ENCODE data around the gene REXO1.

REXO1 gene

DNA sequence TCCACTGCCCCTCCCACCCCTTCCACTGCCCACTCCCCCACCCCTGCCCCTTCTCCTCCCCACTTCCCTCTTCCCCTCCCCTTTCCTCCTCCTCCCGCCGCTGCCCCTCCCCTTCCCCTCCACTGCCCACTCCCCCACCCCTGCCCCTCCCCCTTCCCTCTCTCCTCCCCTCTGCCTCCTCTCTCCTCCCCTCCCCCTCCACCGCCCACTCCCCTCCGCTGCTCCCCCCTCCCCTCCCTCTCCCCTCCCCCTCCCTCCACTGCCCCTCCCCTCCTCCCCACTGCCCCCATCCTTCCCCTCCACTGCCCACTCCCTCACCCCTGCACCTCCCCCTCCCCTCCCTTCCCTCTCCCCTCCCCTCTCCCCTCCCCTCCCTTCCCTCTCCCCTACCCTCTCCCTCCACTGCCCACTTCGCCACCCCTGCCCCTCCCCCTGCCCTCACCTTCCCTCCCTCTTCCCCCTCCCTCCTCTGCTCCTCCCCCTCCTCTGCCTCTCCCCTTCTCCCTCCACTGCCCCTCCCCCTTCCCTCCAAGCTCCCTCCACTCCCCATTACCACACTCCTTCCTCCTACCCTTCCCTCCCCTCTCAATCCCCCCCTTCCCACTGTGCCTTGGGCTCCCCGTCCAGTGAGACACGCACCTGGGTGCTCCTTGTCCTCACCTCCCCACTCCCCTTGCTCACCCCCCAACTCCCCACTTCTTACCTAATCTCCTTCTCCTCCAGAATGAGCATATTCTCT, 58.1 kb downstream of the REXO1 start:
- no peak for DNase-seq

DNA sequence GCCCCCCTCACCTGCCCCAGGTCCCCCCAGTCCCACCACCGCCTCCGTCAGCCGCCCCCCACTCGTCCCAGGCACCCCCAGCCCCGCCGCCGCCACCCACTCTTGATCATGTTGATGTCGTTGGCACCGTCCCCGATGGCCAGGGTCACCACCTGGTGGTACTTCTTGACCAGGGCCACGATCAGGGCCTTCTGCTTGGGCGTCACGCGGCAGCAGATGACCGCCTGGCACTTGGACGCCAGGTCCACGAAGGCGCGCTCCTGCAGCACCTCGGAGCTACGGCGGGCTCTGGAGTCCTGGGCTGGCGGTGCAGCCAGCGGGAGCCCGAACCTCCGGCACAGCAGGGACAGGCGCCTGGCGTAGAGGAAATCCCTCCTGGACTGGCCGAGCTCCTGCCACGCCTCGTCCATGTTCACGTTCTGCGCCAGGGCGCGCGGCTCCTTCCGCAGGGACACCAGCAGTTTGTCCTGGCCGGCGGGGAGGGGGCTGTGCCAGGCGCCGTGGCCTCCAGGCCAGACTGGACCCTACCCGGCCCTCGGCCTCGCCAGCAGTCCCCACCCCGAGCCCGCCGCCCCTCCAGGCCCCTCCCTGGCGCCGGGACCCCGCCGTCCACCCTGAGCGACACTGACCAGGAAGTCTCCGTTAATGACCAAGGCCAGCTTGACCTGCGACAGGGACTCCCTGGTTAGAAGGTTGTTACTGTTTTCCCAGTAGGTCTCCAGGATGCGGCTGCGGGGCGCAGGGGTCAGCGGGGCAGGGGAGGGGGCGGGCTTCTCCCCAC, 58.8 kb downstream of the REXO1 start:
- DNase-seq, result no peak

GRCh38 chr19:1787116-1787515, 61.2 kb downstream of the REXO1 start:
- DNase-seq, result no peak

DNA sequence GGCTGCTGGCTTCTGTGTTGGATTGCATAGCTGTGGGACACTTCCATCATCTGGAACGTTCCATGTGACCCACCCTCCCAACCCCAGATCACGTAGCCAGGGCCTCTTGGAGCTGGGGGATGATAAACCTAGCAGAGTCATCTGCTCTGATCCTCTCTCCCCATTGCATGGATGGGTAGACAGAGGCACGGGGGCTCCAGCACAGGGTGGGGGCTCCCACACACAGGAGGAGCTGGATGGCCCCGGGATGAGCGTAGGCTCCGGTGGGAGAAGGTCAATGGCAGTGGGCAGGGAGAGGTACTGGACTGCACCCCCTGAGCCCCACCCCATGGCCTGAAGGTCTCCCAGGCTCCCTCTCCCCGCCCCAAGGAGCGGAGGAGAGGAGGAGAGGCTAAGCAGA, 61.6 kb downstream of the REXO1 start:
- no peak for DNase-seq

DNA sequence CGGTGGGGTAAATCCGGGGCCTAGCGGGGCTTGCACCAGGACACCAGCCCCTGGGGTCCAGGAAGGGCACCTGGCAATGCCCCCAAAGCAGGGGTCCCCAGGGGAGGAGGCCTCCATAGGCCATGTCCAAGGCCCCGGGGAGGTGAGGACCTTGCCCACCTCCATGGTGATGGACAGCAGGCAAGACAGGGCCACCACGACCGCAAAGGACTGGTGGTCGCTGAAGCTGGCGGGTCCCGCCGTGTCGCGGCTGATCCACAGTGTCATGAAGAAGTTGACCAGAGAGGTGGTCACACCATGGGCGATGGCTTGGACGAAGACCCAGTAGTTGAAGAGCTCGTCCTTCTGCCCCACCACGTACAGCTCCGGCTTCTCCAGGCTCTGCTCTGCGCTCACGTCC, 63.0 kb downstream of the REXO1 start:
- DNase-seq, result no peak

DNA sequence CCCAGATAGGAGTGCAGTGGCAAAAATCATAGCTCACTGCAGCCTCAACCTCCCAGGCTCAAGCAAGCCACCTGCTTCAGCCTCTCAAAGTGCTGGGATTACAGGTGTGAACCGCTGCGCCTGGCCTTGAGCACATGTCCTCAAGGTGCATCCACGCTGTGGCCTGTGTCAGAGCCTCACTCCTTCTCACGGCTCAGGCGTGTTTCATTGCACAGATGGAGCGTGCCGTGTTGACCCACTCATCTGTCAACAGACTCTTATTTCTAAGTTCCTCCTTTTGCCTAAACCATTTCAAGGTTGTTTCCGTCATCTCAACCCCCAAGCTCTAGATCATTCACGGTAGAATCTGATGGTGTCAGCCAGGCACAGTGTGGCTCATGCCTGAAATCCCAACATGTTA, 64.4 kb downstream of the REXO1 start:
- DNase-seq, result no peak

- no peak for DNase-seq
Observed at GRCh38 chr19:1783354-1783753, 64.9 kb downstream of the REXO1 start.

- DNase-seq, result no peak
Observed at GRCh38 chr19:1782521-1782920, 65.8 kb downstream of the REXO1 start.

- no peak for DNase-seq
Observed at GRCh38 chr19:1780272-1780958, 67.9 kb downstream of the REXO1 start.

DNA sequence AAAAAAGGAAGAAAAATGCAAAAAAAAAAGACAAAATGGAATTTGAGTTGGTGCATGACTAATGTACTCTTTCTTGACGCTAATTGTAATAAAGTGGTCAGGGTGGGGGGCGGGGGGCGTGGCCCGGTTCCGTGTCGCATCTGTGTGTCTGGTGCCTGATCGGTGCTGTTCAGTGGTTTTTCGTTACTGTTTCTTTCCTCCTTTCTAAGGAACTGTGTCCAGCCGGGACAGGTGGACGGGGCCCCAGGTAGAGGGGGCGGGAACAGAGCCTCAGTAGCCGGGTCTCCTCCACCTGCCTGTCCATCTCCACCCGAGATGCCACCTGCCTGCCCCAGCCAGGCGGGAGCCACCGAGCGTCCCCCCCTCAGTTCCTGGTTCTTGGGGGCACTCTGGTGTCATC, 68.7 kb downstream of the REXO1 start:
- DNase-seq, result no peak

DNA sequence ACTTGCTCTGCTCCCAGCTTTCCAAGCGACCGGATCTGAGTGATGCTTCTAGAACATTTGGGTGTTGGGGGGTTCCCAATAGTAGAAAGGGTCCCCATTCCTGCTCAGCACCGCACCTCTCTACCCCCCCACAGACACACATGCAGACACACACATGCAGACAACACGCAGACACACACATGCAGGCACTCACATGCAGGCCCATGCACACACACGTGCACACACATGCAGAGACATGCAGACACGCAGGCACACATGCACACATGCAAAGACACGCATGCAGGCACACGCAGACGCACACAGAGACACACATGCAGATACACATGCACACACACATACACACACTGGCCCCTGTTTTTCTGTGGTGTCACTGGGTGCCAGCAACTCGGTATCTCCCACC, 71.1 kb downstream of the REXO1 start:
- no peak for DNase-seq

DNA sequence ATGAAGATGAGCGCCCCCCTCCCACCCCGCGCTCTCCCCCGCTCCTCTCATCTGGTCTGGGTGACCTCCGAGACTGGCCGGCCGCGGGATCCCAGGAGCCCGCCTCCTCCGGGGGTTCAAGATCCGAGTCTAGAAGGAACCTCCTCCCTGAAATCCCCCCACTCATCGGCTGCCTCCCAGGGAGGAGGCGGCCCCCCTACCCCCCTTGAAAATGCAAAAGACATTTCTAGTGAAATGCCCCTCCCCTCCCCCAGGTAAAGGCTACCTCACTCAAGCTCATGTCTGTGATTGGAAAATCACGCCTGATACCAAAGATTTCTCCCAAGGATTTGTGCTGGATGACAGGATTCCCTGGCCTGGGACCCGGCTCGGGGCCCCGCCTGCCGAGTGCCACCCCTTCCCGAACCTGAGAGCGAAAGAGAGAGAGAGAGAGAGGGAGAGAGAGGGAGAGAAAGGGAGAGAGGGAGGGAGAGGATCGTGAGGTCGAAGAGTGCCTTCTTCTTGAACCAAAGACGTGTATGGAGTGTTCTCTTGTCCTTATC, 71.6 kb downstream of the REXO1 start:
- no peak for DNase-seq

GRCh38 chr19:1775951-1776605, 72.2 kb downstream of the REXO1 start:
- DNase-seq, result no peak

- DNase-seq, result no peak
Observed at GRCh38 chr19:1774989-1775772, 73.1 kb downstream of the REXO1 start.

- no peak for DNase-seq
Observed at GRCh38 chr19:1773184-1773583, 75.1 kb downstream of the REXO1 start.

DNA sequence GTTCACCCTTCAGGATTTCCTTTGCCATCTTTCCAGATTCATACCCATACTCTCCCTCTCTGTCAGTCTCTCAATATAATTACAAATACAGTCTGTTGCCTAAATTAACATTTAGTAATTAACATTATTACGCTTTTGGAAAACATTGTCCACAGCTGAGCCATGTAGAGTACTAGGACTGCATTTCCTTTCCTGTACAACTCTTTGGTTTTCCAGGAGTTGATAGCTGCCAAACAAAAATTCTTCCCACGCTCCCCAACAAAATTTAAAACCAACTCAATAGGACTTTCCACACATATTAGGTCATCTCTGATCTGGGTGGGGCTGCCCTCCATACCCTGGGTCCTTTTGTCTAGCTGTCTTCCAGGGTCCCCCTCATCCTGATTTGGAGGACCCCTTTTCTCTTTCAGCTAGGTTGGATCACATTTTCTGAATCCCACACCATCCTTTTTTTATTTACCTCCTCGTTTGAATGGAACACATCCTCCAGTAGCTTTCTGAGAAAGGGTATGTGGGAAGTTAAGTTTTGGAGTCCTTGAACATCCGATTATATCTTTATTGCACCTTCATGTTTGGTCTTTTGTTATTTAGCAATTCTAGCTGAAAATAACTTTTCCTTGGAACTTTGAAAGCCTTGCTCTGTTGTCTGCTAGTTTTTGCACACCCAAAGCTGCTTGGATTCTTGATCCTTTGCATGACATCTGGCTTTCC, 77.3 kb downstream of the REXO1 start:
- DNase-seq, result no peak

GRCh38 chr19:1769645-1769985, 78.7 kb downstream of the REXO1 start:
- no peak for DNase-seq

DNA sequence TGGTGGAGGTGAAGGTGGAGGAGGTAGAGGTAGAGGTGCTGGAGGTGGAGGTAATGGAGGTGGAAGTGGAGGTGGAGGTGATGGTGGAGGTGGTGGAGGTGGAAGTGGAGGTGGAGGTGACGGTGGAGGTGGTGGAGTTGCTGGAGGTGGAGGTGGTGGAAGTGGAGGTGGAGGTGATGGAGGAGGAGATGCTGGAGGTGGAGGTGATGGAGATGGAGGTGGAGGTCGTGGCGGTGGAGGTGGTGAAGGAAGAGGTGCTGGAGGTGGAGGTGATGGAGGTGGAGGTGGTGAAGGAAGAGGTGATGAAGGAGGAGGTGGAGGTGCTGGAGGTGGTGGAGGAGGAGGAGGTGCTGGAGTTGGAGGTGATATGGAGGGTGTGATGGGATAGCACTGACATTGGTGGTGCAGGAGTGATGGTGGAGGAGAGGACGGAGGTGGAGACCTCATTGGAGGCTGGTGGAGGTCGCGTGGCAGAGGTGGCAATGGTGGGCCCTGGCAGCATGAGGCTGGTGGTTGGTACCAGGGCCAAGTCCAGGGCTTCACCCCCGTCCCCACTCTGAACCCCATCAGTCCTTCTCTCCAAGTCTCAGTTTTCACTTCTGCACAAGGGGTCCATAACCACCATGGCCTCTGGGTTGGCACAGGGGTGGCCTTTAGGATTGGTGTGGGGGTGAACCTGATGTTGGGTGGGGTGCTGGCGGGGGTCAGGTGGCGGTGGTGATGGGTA, 79.2 kb downstream of the REXO1 start:
- DNase-seq, result no peak

DNA sequence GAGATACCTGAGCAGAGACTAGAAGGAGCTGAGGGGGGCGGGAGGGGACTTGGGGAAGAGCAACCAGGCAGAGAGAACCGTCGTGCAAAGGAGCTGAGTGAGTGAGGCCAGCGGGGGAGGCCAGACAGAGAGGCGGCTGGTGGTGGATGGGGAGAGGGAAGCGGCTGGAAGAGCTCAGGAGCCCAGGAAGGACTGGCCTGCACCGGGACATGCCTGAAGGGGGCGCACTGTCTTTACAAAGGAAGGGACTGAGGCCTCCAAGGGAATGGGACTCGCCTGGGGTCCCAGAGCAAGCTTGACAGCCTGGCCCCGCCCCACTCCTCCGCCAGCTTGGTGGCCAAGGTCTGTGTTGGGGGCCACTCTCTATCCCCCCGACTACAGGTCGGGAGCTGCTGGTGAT, 80.0 kb downstream of the REXO1 start:
- no peak for DNase-seq

DNA sequence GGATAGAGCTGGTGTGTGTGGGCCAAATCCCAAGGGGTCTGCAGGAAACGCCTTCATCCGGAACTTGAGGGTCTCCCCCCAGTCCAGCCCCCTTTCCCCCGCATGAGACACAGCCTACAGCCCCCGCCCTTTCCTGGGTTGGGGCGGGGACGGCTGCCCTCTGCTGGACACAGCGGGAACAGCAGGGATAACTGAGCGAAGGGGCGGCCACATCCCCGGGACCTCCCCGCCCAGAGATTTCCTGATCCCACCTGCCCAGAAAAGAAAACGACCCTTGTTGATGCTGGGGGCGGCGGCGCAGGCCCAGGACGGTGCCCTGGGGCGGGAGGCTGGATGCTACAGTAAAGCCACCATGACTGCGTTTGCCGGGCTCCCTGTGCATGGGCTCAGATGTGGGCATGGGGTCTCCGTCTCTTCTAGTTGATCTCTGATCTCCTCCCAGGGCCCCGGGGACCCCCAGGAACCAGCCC, 80.8 kb downstream of the REXO1 start:
- no peak for DNase-seq

- no peak for DNase-seq
Observed at GRCh38 chr19:1766800-1767352, 81.4 kb downstream of the REXO1 start.

All from NCI-H2081 (cell line).